Glutamatergic neuron (in vitro differentiated cells): ENCODE measurements around the gene VEPH1. TPM values are rescaled to one million over a fixed set of nuclear protein-coding genes. Genes with fewer than 3 reads are reported as not detected.

ENCODE experiments used
- DNase-seq: peaks from one replicate; pipeline ENCODE4 v3.0.0; 2022
- H3K27ac Mint-ChIP-seq: one replicate; pipeline ENCODE4 v1.8.0; 2020; ENCODE audit warnings: mild to moderate bottlenecking, mixed read lengths, inconsistent platforms; ENCODE audit not compliant: unreplicated experiment
- H3K27me3 Mint-ChIP-seq: one replicate; pipeline ENCODE4 v1.8.0; 2020; ENCODE audit warnings: mild to moderate bottlenecking, moderate library complexity, mixed read lengths, inconsistent platforms; ENCODE audit not compliant: unreplicated experiment
- H3K36me3 Mint-ChIP-seq: one replicate; pipeline ENCODE4 v1.8.0; 2020; ENCODE audit warnings: mild to moderate bottlenecking, mixed read lengths, inconsistent platforms; ENCODE audit not compliant: unreplicated experiment
- H3K4me1 Mint-ChIP-seq: one replicate; pipeline ENCODE4 v1.8.0; 2020; ENCODE audit warnings: mild to moderate bottlenecking, low read depth, mixed read lengths, inconsistent platforms; ENCODE audit not compliant: unreplicated experiment
- H3K4me3 Mint-ChIP-seq: one replicate; pipeline ENCODE4 v1.8.0; 2020; ENCODE audit warnings: mild to moderate bottlenecking, mixed read lengths, inconsistent platforms; ENCODE audit not compliant: unreplicated experiment
- H3K9me3 Mint-ChIP-seq: one replicate; pipeline ENCODE4 v1.8.0; 2020; ENCODE audit warnings: mild to moderate bottlenecking, moderate library complexity, mixed read lengths, inconsistent platforms; ENCODE audit not compliant: unreplicated experiment
- total RNA-seq: library from RNA; stranded (reverse); fragmentation: NEBNext Ultra II Directional; extraction: Animal tissue kit (Norgen Biotek cat#: 25700); gene quantifications from one replicate; pipeline ENCODE4 v1.2.1, GENCODE V29; 2021; ENCODE audit not compliant: unreplicated experiment
- TF ChIP-seq, protein P1 (sequence below): fragments of 200-600 bp; sonication (generic); IDR thresholded peaks from one replicate; pipeline ENCODE4 v1.5.0; 2021; ENCODE audit not compliant: partially characterized antibody, unreplicated experiment

Gene VEPH1
- total RNA-seq, 1 donor from 2014 or later, result 9.3 TPM

DNA sequence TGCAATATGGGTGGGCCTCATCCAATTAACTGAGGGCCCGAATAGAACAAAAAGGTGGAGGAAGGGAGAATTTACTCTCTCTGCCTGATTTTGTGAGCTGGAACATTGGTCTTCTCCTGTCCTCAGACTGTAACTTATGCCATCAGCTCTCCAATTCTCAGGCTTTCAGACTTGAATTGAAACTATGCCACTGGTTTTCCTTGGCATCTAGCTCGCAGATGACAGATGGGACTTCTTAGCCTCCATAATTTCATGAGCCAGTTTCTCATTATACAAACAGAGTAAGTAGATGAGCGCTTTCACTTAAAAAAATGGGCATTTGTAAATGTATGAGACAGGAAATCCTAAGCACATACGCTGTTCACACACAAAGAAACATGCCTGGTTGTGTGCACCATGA, 75.3 kb downstream of the VEPH1 start:
- H3K9me3 Mint-ChIP-seq, result peaks cover 4% of the 10 kb centered on the region
- DNase-seq, result no peak
- peaks cover 5% of the 10 kb centered on the region for H3K27me3 Mint-ChIP-seq
- H3K4me3 Mint-ChIP-seq, result peak overlapping the region; percentile 32
- H3K36me3 Mint-ChIP-seq, result peaks cover 17% of the 10 kb centered on the region
- H3K27ac Mint-ChIP-seq, result peak overlapping the region; percentile 86
- TF ChIP-seq, protein P1, sequence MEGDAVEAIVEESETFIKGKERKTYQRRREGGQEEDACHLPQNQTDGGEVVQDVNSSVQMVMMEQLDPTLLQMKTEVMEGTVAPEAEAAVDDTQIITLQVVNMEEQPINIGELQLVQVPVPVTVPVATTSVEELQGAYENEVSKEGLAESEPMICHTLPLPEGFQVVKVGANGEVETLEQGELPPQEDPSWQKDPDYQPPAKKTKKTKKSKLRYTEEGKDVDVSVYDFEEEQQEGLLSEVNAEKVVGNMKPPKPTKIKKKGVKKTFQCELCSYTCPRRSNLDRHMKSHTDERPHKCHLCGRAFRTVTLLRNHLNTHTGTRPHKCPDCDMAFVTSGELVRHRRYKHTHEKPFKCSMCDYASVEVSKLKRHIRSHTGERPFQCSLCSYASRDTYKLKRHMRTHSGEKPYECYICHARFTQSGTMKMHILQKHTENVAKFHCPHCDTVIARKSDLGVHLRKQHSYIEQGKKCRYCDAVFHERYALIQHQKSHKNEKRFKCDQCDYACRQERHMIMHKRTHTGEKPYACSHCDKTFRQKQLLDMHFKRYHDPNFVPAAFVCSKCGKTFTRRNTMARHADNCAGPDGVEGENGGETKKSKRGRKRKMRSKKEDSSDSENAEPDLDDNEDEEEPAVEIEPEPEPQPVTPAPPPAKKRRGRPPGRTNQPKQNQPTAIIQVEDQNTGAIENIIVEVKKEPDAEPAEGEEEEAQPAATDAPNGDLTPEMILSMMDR, result no peak
- peaks cover 32% of the 10 kb centered on the region for H3K4me1 Mint-ChIP-seq

- Mint-ChIP-seq H3K27me3 (peaks cover 2% of the 10 kb centered on the region), H3K36me3 (peaks cover 21% of the 10 kb centered on the region), H3K9me3 (peaks cover 4% of the 10 kb centered on the region), H3K27ac (no peak overlapping the region), H3K4me3 (no peak overlapping the region), H3K4me1 (peaks cover 31% of the 10 kb centered on the region)
- TF ChIP-seq, protein P1, result no peak
- DNase-seq, result no peak
Observed at GRCh38 chr3:157423337-157423736, 79.9 kb downstream of the VEPH1 start.

DNA sequence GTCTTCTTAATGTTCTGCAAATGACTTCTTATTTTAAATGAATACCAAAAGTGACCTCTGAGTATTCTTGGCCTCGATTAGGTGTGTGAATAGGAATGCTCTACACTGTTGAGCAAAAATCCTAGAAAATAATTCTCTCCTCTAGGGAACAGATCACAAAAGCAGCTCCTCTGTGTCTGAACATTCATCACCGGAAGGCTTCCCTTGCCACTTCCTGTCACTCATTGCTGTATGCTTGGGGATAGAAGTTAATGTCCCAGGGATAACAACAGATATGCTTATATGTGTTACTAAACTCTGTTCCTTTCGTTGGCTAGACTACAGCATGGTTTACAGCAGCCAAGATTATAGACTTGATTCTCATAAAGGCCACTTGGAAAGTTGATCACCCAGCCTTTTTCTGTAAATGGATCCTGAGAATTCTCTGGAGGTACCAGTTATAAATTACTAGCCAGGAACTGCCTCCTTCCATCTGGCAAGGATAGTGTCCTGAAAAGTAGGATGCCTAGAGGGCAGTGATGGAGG, 82.5 kb downstream of the VEPH1 start:
- TF ChIP-seq, protein P1, result no peak
- peaks cover 29% of the 10 kb centered on the region for H3K4me1 Mint-ChIP-seq
- H3K27me3 Mint-ChIP-seq, result peaks cover 2% of the 10 kb centered on the region
- H3K4me3 Mint-ChIP-seq, result no peak overlapping the region
- no peak for DNase-seq
- peaks cover 16% of the 10 kb centered on the region for H3K36me3 Mint-ChIP-seq
- peaks cover 4% of the 10 kb centered on the region for H3K9me3 Mint-ChIP-seq
- peak overlapping the region; percentile 52 for H3K27ac Mint-ChIP-seq

- Mint-ChIP-seq H3K36me3 (peaks cover 5% of the 10 kb centered on the region), H3K9me3 (peaks cover 7% of the 10 kb centered on the region), H3K4me1 (peaks cover 42% of the 10 kb centered on the region), H3K27me3 (no peaks in the 10 kb centered on the region), H3K4me3 (no peak overlapping the region), H3K27ac (no peak overlapping the region)
- DNase-seq, result no peak
- TF ChIP-seq, protein P1, result no peak
Observed at GRCh38 chr3:157418104-157418503, 85.1 kb downstream of the VEPH1 start.

GRCh38 chr3:157417247-157417646, 86.0 kb downstream of the VEPH1 start:
- Mint-ChIP-seq H3K36me3 (no peaks in the 10 kb centered on the region), H3K27me3 (no peaks in the 10 kb centered on the region), H3K9me3 (peaks cover 5% of the 10 kb centered on the region), H3K27ac (no peak overlapping the region), H3K4me1 (peaks cover 35% of the 10 kb centered on the region), H3K4me3 (no peak overlapping the region)
- TF ChIP-seq, protein P1, result no peak
- no peak for DNase-seq
